ENCODE results near the gene EBF3. TPM values are rescaled to one million over a fixed set of nuclear protein-coding genes. Genes with fewer than 3 reads are reported as not detected.

The EBF3 gene
- total RNA-seq, 1 experiment from 2014 or later, result not detected

DNA sequence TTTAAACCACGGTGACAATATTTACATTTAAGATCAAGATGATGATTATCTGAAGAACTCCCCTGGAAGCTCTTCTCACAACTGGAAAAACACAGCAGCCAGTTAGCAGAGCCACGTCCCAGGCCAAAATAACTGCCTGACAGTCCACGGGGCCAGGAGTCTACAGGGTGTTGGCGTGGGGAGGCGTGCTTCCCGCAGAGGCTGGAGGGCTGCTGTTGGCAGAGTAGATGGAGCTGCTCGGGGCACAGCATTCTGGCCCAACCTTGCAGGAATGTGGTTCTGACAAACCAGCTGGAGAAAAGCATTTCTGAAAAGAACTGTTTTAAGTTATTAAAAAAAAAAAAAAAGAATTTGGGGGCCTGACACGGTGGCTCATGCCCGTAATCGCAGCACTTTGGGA, 177.9 kb downstream of the EBF3 start:
- ChIA-PET CTCF (interaction anchor here (0.7 kb wide), 1 partner anchor 1319 kb away, joined by 3 read pairs; no protein-coding TSS in a partner anchor), POLR2A (no interaction called here)
- Mint-ChIP-seq H3K4me1 (ENCODE audit: insufficient read depth, unreplicated experiment) (no peaks in the 10 kb centered on the region), H3K9me3 (ENCODE audit: unreplicated experiment) (peaks cover 11% of the 10 kb centered on the region), H3K27ac (ENCODE audit: low read depth, unreplicated experiment) (no peak overlapping the region), H3K4me3 (ENCODE audit: unreplicated experiment) (no peak overlapping the region), H3K27me3 (ENCODE audit: insufficient read depth, unreplicated experiment) (no peaks in the 10 kb centered on the region), H3K36me3 (ENCODE audit: insufficient read depth, unreplicated experiment) (no peaks in the 10 kb centered on the region)
- TF ChIP-seq, protein P1, sequence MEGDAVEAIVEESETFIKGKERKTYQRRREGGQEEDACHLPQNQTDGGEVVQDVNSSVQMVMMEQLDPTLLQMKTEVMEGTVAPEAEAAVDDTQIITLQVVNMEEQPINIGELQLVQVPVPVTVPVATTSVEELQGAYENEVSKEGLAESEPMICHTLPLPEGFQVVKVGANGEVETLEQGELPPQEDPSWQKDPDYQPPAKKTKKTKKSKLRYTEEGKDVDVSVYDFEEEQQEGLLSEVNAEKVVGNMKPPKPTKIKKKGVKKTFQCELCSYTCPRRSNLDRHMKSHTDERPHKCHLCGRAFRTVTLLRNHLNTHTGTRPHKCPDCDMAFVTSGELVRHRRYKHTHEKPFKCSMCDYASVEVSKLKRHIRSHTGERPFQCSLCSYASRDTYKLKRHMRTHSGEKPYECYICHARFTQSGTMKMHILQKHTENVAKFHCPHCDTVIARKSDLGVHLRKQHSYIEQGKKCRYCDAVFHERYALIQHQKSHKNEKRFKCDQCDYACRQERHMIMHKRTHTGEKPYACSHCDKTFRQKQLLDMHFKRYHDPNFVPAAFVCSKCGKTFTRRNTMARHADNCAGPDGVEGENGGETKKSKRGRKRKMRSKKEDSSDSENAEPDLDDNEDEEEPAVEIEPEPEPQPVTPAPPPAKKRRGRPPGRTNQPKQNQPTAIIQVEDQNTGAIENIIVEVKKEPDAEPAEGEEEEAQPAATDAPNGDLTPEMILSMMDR (IDR thresholded peaks at IDR 0.05; ENCODE audit: unreplicated experiment), result no peak
- intact Hi-C loops (cut with micrococcal nuclease), result no loop called here
- no peak for DNase-seq (ENCODE audit: unreplicated experiment)
- BruUV-seq (replicated peaks), result no TSS peak

DNA sequence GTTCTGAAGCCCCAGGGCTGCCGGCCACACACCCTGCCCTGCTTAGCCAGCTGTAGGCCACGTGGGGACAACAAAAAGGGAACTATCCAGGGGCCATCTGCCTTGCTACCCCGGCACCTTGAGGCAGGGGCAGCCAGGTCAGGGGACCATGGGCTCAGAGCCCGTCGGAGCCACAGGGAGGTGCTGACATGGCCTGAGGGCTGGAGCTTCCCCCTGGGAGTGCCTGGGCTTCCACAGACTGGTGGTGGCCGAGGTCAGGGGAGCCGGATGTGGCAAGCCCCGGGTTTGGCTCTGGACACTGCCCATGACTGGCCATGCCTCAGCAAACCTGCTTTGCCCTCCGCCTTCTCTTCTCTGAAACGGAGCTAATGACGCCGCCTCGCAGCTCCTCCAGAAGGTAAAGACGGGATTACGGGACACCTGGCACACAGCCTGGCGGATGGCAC, 178.5 kb downstream of the EBF3 start:
- Mint-ChIP-seq H3K4me3 (ENCODE audit: unreplicated experiment) (no peak overlapping the region), H3K27ac (ENCODE audit: low read depth, unreplicated experiment) (no peak overlapping the region), H3K36me3 (ENCODE audit: insufficient read depth, unreplicated experiment) (no peaks in the 10 kb centered on the region), H3K9me3 (ENCODE audit: unreplicated experiment) (peaks cover 13% of the 10 kb centered on the region), H3K4me1 (ENCODE audit: insufficient read depth, unreplicated experiment) (no peaks in the 10 kb centered on the region), H3K27me3 (ENCODE audit: insufficient read depth, unreplicated experiment) (no peaks in the 10 kb centered on the region)
- BruUV-seq (replicated peaks), result no TSS peak
- ChIA-PET CTCF (no interaction called here), POLR2A (no interaction called here)
- intact Hi-C loops (cut with micrococcal nuclease), result no loop called here
- no peak for DNase-seq (ENCODE audit: unreplicated experiment)
- TF ChIP-seq, protein P1 (IDR thresholded peaks at IDR 0.05; ENCODE audit: unreplicated experiment), result no peak

Small RNA genes lying within 50 kb of the gene (microRNA-seq; reads per million reads assigned to microRNA genes)
- gene MIR4297, result not detected

Other genes starting within 250 kb of the EBF3 start
- 2.9 and 4.9 TPM in 2 replicates for gene C10orf143, start 146.6 kb upstream of the EBF3 start, total RNA-seq (2022)
- gene GLRX3, start 172.1 kb upstream of the EBF3 start, total RNA-seq (2022), result 154 and 177 TPM in 2 replicates